Panc1 (cell line): ENCODE results near the gene PLCL1. TPM values are rescaled to one million over a fixed set of nuclear protein-coding genes. Genes with fewer than 3 reads are reported as not detected.

ENCODE experiments used
- ATAC-seq: fragments of 200-7000 bp; cut with Tn5 transposase; 2 replicates; pipeline ENCODE4 v1.9.1; 2020; ENCODE audit warnings: mild to moderate bottlenecking, moderate library complexity
- BruUV-seq: library from RNA; stranded (reverse); fragments of 400-500 nt; replicated peaks from 2 replicates; lab custom pipeline; 2021; lab: Mats Ljungman, UMichigan
- CTCF ChIA-PET: fragments of 300-600 bp; sonication (Branson Sonifier 250); formaldehyde crosslinking; loops from one replicate; lab custom pipeline; 2022; ENCODE audit warnings: antibody characterized with exemption; lab: Charles Lee
- POLR2A ChIA-PET: fragments of 300-600 bp; sonication (Branson Sonifier 250); formaldehyde crosslinking; loops from one replicate; lab custom pipeline; 2022; ENCODE audit warnings: antibody characterized with exemption; lab: Charles Lee
- DNase-seq: peaks from one replicate; pipeline ENCODE4 v3.0.0-alpha.2; 2010; ENCODE audit warnings: low read depth, low spot score
- H3K27ac ChIP-seq: 2 replicates; pipeline ENCODE4 v1.5.1; 2011; ENCODE audit warnings: mild to moderate bottlenecking, low read length, inconsistent platforms
- H3K27me3 ChIP-seq: fragments of 200-500 bp; sonication (Bioruptor generic); 2 replicates; pipeline ENCODE4 v1.6.0; 2014; ENCODE audit warnings: low read length, inconsistent platforms; ENCODE audit not compliant: control insufficient read depth, insufficient read depth
- H3K36me3 ChIP-seq: fragments of 200-500 bp; sonication (Bioruptor generic); 2 replicates; pipeline ENCODE4 v1.5.1; 2014; ENCODE audit warnings: inconsistent platforms, mild to moderate bottlenecking, low read length, moderate library complexity; ENCODE audit not compliant: control insufficient read depth, insufficient read depth
- H3K4me1 ChIP-seq: 2 replicates; pipeline ENCODE4 v1.5.1; 2011; ENCODE audit warnings: inconsistent platforms, mild to moderate bottlenecking, low read length, moderate library complexity; ENCODE audit not compliant: control insufficient read depth, insufficient read depth
- H3K4me3 ChIP-seq, 2 experiments: 2 replicates each; pipeline ENCODE4 v1.5.1; 2011 to 2012; ENCODE audit warnings: low read depth in 2 of 2, low read length in 2 of 2, mild to moderate bottlenecking in 2 of 2, inconsistent platforms in 1 of 2, moderate library complexity in 1 of 2
- H3K9me3 ChIP-seq: fragments of 200-500 bp; sonication (Bioruptor generic); 2 replicates; pipeline ENCODE4 v1.5.1; 2014; ENCODE audit warnings: low read depth, mild to moderate bottlenecking, inconsistent platforms, low read length, moderate library complexity; ENCODE audit not compliant: control insufficient read depth, insufficient read depth
- POLR2AphosphoS5 ChIP-seq: IDR thresholded peaks from 2 replicates; pipeline ENCODE4 v1.6.1; 2012; ENCODE audit warnings: mild to moderate bottlenecking, low read depth, low read length, moderate library complexity
- REST ChIP-seq, 2 experiments: IDR thresholded peaks; 2 replicates each; pipeline ENCODE4 v1.6.1; 2011 to 2012; ENCODE audit warnings: low read depth in 2 of 2, control low read depth in 1 of 2, low read length in 1 of 2, mild to moderate bottlenecking in 1 of 2, moderate library complexity in 1 of 2; ENCODE audit not compliant: insufficient read depth in 1 of 2
- SIN3A ChIP-seq: IDR thresholded peaks from 2 replicates; pipeline ENCODE4 v1.6.1; 2012; ENCODE audit warnings: low read depth, mild to moderate bottlenecking, low read length, moderate library complexity, borderline replicate concordance; ENCODE audit not compliant: insufficient read depth
- TCF7L2 ChIP-seq: IDR thresholded peaks from 2 replicates; pipeline ENCODE4 v1.6.1; 2011; ENCODE audit warnings: mild to moderate bottlenecking, low read depth, low read length, inconsistent platforms
- in situ Hi-C: cut with HindIII; loops from 2 replicates; pipeline ENCODE4 v1.10.0; 2016; ENCODE audit warnings: low sequenced_read_pairs, low pct_unique_long_range_greater_than_20kb
- intact Hi-C: fragments of 100-400 bp; cut with micrococcal nuclease; formaldehyde crosslinking; loops from one replicate; pipeline ENCODE4 v1.10.0; 2022; ENCODE audit not compliant: unreplicated experiment
- total RNA-seq: library from RNA; stranded (reverse); gene quantifications from one replicate; pipeline ENCODE4 v1.2.1, GENCODE V29; 2021; ENCODE audit not compliant: unreplicated experiment
- TF ChIP-seq, protein P1 (sequence below): fragments of 450-650 bp; IDR thresholded peaks from 2 replicates; pipeline ENCODE4 v1.5.1; 2017; ENCODE audit warnings: mild to moderate bottlenecking

PLCL1 gene
- total RNA-seq, 1 experiment from 2014 or later = not detected

GRCh38 chr2:198113316-198113715 is 308.9 kb downstream of the PLCL1 start:
- DNase-seq (no peak), ATAC-seq (no peak)
- no peaks in the 10 kb centered on the region for H3K27me3 ChIP-seq
- no peak overlapping the region for H3K27ac ChIP-seq
- TF ChIP-seq REST (IDR thresholded peaks at IDR 0.05; ENCODE audit: insufficient read depth in 1 of 2, low read depth in 2 of 2, low read length in 1 of 2) (no peak), TCF7L2 (no peak), POLR2AphosphoS5 (no peak), SIN3A (no peak)
- TF ChIP-seq, protein P1, sequence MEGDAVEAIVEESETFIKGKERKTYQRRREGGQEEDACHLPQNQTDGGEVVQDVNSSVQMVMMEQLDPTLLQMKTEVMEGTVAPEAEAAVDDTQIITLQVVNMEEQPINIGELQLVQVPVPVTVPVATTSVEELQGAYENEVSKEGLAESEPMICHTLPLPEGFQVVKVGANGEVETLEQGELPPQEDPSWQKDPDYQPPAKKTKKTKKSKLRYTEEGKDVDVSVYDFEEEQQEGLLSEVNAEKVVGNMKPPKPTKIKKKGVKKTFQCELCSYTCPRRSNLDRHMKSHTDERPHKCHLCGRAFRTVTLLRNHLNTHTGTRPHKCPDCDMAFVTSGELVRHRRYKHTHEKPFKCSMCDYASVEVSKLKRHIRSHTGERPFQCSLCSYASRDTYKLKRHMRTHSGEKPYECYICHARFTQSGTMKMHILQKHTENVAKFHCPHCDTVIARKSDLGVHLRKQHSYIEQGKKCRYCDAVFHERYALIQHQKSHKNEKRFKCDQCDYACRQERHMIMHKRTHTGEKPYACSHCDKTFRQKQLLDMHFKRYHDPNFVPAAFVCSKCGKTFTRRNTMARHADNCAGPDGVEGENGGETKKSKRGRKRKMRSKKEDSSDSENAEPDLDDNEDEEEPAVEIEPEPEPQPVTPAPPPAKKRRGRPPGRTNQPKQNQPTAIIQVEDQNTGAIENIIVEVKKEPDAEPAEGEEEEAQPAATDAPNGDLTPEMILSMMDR = no peak
- BruUV-seq = no TSS peak
- CTCF ChIA-PET = no interaction called here
- in situ Hi-C loops (no loop called here), intact Hi-C loops (no loop called here)
- H3K4me1 ChIP-seq = no peaks in the 10 kb centered on the region
- H3K36me3 ChIP-seq = no peaks in the 10 kb centered on the region
- POLR2A ChIA-PET = no interaction called here
- no peaks in the 10 kb centered on the region for H3K9me3 ChIP-seq
- H3K4me3 ChIP-seq = no peak overlapping the region

DNA sequence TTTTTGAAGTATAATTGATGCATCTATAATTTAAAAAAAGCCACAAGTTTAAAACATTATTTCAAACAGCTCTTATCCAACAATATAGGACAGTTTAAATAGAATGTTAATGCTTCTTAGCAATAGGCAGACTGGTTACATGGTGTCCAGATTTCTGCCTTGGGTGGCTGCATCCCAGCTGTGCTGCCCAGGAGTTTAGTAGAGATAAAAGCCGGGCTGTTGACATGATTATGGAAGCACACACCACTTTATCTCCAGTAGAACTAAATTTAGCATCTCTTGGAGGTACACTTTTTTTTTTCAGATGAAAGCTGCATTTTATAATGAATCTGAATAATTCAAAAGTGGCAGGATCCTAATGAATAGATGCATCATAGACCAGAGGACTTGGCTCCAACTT is 309.7 kb downstream of the PLCL1 start:
- intact Hi-C loops = no loop called here

More for the DNA sequence above, 309.7 kb downstream of the PLCL1 start:
- in situ Hi-C loops = no loop called here
- H3K36me3 ChIP-seq = no peaks in the 10 kb centered on the region
- DNase-seq (no peak), ATAC-seq (no peak)
- TF ChIP-seq POLR2AphosphoS5 (no peak), TCF7L2 (no peak), SIN3A (no peak), REST (IDR thresholded peaks at IDR 0.05; ENCODE audit: insufficient read depth in 1 of 2, low read depth in 2 of 2, low read length in 1 of 2) (no peak)
- TF ChIP-seq, protein P1 = no peak
- no TSS peak for BruUV-seq
- CTCF ChIA-PET = no interaction called here
- POLR2A ChIA-PET = no interaction called here
- H3K27ac ChIP-seq = no peak overlapping the region
- H3K27me3 ChIP-seq = no peaks in the 10 kb centered on the region
- H3K4me1 ChIP-seq = no peaks in the 10 kb centered on the region
- H3K9me3 ChIP-seq = no peaks in the 10 kb centered on the region
- no peak overlapping the region for H3K4me3 ChIP-seq
